ENCODE data around the gene ANKRD17.

Gene ANKRD17

DNA sequence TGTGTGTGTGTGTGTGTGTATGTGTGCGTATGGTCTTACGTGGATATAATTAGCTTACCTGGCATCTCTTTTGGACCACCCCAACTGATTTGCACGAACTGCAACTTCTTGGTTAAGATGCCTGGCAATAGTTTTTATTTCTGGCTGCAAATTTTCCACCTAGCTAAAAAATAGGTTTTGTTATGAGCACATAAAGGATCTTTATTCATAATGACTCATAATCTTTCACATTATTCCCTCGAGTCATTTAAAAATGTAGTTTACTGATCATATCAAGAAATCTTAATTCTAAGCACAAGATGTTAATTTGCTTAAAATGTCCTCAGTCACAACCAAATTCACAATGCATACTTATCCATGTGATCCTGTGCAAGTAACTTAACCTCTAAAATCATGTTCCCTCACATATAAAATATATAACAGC, 190.6 kb downstream of the ANKRD17 start:
- Histone ChIP-seq H3K36me3 (ENCODE audit: control insufficient read depth in 1 of 2, insufficient read depth in 2 of 2, low read length in 2 of 2) (peaks cover 7% of the 10 kb centered on the region in 2 donors), H3K9ac (ENCODE audit: low read depth in 1 of 2, low read length in 2 of 2) (peak overlapping the region; percentile 85 to 92), H3K27ac (ENCODE audit: low read depth, low read length) (peak overlapping the region; percentile 98), H3K4me3 (ENCODE audit: low read depth in 1 of 2, low read length in 2 of 2) (peak overlapping the region; percentile 90 to 95), H3K9me3 (ENCODE audit: control insufficient read depth in 1 of 2, low read length in 2 of 2) (no peaks in the 10 kb centered on the region), H3K27me3 (ENCODE audit: control insufficient read depth in 1 of 2, insufficient read depth in 2 of 2, low read length in 2 of 2) (no peaks in the 10 kb centered on the region), H3K4me1 (ENCODE audit: control insufficient read depth in 1 of 2, insufficient read depth in 2 of 2, low read length in 2 of 2) (peaks cover 16 to 19% of the 10 kb centered on the region in 2 donors)

DNA sequence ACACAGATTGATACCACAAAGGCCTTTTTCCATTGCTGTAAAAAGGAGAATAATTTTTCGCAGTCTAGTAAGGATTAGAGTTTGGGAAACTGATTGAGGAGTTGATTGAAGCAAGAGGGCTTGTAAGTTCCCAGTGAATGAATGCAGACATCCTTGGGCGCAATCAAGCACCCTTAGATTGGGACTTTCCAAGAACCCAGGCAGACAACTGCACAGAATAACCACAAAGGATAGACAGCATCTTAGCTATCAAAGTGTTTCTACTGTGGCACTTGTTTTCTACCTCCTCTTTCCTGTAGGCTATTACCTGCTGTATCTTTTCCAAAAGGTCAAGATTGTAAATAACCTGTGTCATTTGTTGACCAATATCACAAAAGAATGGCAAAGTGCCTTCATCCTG, 191.7 kb downstream of the ANKRD17 start:
- Histone ChIP-seq H3K4me1 (ENCODE audit: control insufficient read depth in 1 of 2, insufficient read depth in 2 of 2, low read length in 2 of 2) (peaks cover 16 to 19% of the 10 kb centered on the region in 2 donors), H3K27ac (ENCODE audit: low read depth, low read length) (no peak overlapping the region), H3K27me3 (ENCODE audit: control insufficient read depth in 1 of 2, insufficient read depth in 2 of 2, low read length in 2 of 2) (no peaks in the 10 kb centered on the region), H3K4me3 (ENCODE audit: low read depth in 1 of 2, low read length in 2 of 2) (no peak overlapping the region), H3K36me3 (ENCODE audit: control insufficient read depth in 1 of 2, insufficient read depth in 2 of 2, low read length in 2 of 2) (peaks cover 7% of the 10 kb centered on the region in 2 donors), H3K9ac (ENCODE audit: low read depth in 1 of 2, low read length in 2 of 2) (no peak overlapping the region), H3K9me3 (ENCODE audit: control insufficient read depth in 1 of 2, low read length in 2 of 2) (no peaks in the 10 kb centered on the region)

DNA sequence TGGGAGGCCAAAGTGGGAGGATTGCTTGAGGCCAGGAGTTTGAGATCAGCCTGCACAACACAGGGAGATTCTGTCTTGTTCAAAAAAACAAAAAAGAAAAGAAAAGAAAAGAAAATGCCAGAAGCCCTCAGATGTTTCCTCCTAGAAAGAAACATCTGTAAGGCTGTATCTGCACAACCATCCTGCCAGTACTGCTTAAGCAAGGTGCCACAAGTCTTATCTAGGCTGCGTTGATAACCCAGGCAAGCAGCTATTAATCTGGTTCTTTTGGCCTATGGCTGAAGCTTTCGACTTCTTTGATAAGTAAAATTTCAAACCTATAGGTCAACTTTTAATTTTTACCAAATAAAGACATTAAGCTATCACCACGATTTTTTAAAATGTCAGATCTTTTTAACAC, 192.2 kb downstream of the ANKRD17 start:
- no peak overlapping the region for H3K4me3 ChIP-seq (ENCODE audit: low read depth in 1 of 2, low read length in 2 of 2)

DNA sequence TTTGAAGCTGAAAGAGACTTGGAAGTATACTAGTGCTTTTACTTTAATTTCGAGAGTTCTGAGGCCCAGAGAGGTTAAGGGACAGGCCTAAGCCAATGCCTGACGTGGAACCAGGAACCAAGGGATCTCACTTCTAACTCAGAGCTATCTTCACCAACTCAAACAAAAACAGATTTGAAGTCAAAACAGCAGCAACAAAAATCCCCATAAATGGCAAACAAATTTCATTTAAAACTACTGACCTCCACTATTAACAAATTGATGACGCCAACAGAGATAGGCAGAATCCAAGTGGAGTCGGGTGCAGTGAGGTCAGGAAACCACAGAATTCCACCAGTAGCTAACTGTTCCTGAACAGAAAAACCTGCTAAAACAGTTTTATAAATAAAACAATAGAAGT, 194.1 kb downstream of the ANKRD17 start:
- Histone ChIP-seq H3K27me3 (ENCODE audit: control insufficient read depth in 1 of 2, insufficient read depth in 2 of 2, low read length in 2 of 2) (no peaks in the 10 kb centered on the region), H3K27ac (ENCODE audit: low read depth, low read length) (no peak overlapping the region), H3K4me1 (ENCODE audit: control insufficient read depth in 1 of 2, insufficient read depth in 2 of 2, low read length in 2 of 2) (peaks cover 11 to 15% of the 10 kb centered on the region in 2 donors), H3K4me3 (ENCODE audit: low read depth in 1 of 2, low read length in 2 of 2) (no peak overlapping the region), H3K36me3 (ENCODE audit: control insufficient read depth in 1 of 2, insufficient read depth in 2 of 2, low read length in 2 of 2) (peaks cover 19 to 27% of the 10 kb centered on the region in 2 donors), H3K9ac (ENCODE audit: low read depth in 1 of 2, low read length in 2 of 2) (no peak overlapping the region), H3K9me3 (ENCODE audit: control insufficient read depth in 1 of 2, low read length in 2 of 2) (no peaks in the 10 kb centered on the region)

More for the DNA sequence above, 192.2 kb downstream of the ANKRD17 start:
- no peaks in the 10 kb centered on the region for H3K27me3 ChIP-seq (ENCODE audit: control insufficient read depth in 1 of 2, insufficient read depth in 2 of 2, low read length in 2 of 2)
- H3K4me1 ChIP-seq (ENCODE audit: control insufficient read depth in 1 of 2, insufficient read depth in 2 of 2, low read length in 2 of 2), result peaks cover 16 to 19% of the 10 kb centered on the region in 2 donors
- no peak overlapping the region for H3K27ac ChIP-seq (ENCODE audit: low read depth, low read length)
- peaks cover 7 to 10% of the 10 kb centered on the region in 2 donors for H3K36me3 ChIP-seq (ENCODE audit: control insufficient read depth in 1 of 2, insufficient read depth in 2 of 2, low read length in 2 of 2)
- no peaks in the 10 kb centered on the region for H3K9me3 ChIP-seq (ENCODE audit: control insufficient read depth in 1 of 2, low read length in 2 of 2)
- H3K9ac ChIP-seq (ENCODE audit: low read depth in 1 of 2, low read length in 2 of 2), result no peak overlapping the region

DNA sequence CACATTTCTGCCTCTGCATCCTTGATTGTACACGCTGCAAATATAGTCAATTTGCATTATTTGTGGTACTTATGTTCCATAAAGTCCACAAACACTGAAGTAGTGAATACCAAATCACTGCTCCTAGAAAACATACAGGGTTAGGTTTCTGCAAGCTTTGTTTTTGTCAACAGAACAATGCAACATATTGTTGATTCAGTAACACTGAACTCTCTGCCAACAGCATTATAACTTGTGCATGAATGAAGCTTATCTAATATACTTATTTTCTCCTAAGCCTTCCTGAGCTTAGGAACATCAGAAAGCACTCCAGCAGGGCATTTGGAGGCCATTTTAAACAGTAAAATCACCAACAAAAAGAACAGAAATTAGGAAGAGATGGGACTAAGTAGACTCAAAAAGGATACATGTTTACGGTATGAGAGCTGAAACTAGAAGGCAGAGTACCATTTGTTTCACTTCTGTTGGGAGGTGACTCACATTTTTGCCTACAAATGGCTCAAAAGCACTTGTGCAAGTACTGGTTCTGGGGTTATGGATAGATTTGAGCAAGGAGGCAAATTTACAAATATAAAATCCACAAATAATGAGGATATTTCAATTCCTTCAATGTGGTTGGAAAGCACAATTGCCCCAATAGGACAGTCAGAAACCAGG, 203.2 kb downstream of the ANKRD17 start:
- H3K4me1 ChIP-seq (ENCODE audit: control insufficient read depth in 1 of 2, insufficient read depth in 2 of 2, low read length in 2 of 2), result no peaks in the 10 kb centered on the region
- no peak overlapping the region for H3K27ac ChIP-seq (ENCODE audit: low read depth, low read length)
- H3K9me3 ChIP-seq (ENCODE audit: control insufficient read depth in 1 of 2, low read length in 2 of 2), result no peaks in the 10 kb centered on the region
- peaks cover 32 to 44% of the 10 kb centered on the region in 2 donors for H3K36me3 ChIP-seq (ENCODE audit: control insufficient read depth in 1 of 2, insufficient read depth in 2 of 2, low read length in 2 of 2)
- no peaks in the 10 kb centered on the region for H3K27me3 ChIP-seq (ENCODE audit: control insufficient read depth in 1 of 2, insufficient read depth in 2 of 2, low read length in 2 of 2)
- H3K4me3 ChIP-seq (ENCODE audit: low read depth in 1 of 2, low read length in 2 of 2), result no peak overlapping the region
- H3K9ac ChIP-seq (ENCODE audit: low read depth in 1 of 2, low read length in 2 of 2), result no peak overlapping the region

DNA sequence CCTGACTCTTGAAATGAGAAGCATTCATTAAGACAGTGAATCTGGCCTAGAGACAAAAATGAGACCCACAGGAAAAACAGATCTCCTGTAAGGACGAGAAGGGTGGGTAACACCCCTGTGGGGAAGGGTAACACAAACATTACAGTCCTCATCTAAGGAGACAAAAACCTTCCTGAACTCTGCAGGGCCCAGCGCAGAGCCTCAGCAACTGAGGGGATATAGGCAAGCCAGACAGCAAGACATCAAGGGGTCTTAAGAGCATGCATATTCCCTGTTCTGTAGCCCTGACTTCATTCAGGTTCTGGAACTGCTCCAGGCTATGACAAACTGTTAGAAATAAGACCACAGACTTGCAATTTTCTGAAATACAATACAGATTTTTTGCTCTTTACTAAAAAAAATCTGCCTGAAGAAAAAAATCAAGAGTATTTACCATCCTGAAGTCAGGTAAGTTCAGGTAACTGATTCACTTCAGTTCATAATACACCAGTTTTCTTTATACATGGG, 204.6 kb downstream of the ANKRD17 start:
- H3K4me3 ChIP-seq (ENCODE audit: low read depth in 1 of 2, low read length in 2 of 2), result no peak overlapping the region
- no peak overlapping the region for H3K9ac ChIP-seq (ENCODE audit: low read depth in 1 of 2, low read length in 2 of 2)
- H3K9me3 ChIP-seq (ENCODE audit: control insufficient read depth in 1 of 2, low read length in 2 of 2), result no peaks in the 10 kb centered on the region
- no peaks in the 10 kb centered on the region for H3K27me3 ChIP-seq (ENCODE audit: control insufficient read depth in 1 of 2, insufficient read depth in 2 of 2, low read length in 2 of 2)
- H3K4me1 ChIP-seq (ENCODE audit: control insufficient read depth in 1 of 2, insufficient read depth in 2 of 2, low read length in 2 of 2), result no peaks in the 10 kb centered on the region
- H3K36me3 ChIP-seq (ENCODE audit: control insufficient read depth in 1 of 2, insufficient read depth in 2 of 2, low read length in 2 of 2), result peaks cover 18 to 31% of the 10 kb centered on the region in 2 donors
- H3K27ac ChIP-seq (ENCODE audit: low read depth, low read length), result no peak overlapping the region

DNA sequence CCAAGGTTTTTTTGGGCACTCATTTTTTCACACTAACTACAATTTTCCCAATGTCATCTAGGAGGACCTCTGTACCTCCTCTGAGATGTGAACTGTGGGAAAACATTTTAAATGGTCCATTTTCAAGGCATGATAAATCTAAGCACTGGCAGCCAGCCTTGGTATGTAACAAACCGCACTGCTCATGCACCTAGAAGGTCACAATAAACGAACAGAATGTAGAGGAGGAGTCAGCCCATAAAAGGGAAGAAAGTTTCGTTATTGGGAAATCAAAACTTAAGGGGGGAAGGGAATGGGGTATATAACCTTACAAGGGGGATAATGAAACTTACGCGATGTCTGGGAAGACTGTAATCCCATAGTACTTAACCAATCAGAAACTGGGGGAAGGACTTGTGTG, 205.5 kb downstream of the ANKRD17 start:
- Histone ChIP-seq H3K27me3 (ENCODE audit: control insufficient read depth in 1 of 2, insufficient read depth in 2 of 2, low read length in 2 of 2) (no peaks in the 10 kb centered on the region), H3K27ac (ENCODE audit: low read depth, low read length) (no peak overlapping the region), H3K36me3 (ENCODE audit: control insufficient read depth in 1 of 2, insufficient read depth in 2 of 2, low read length in 2 of 2) (peaks cover 11 to 21% of the 10 kb centered on the region in 2 donors)

DNA sequence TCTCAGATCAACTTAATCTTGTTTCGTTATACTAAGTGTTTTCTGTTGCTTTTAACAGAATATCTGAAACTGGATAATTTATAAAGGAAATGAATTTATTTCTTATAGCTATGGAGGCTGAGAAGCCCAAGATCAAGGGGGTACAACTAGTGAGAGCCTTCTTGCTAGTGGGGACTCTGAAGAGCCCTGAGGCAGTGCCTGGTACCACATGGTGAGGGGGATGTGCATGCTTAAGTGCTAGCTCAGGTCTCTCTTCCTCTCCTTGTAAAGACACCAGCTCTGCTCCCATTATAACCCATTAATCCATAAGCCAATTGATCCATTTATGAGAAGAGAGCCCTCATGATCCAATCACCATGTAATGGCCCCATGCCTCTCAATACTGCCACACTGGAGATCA, 207.0 kb downstream of the ANKRD17 start:
- Histone ChIP-seq H3K4me3 (ENCODE audit: low read depth in 1 of 2, low read length in 2 of 2) (no peak overlapping the region), H3K9ac (ENCODE audit: low read depth in 1 of 2, low read length in 2 of 2) (no peak overlapping the region), H3K27ac (ENCODE audit: low read depth, low read length) (no peak overlapping the region), H3K9me3 (ENCODE audit: control insufficient read depth in 1 of 2, low read length in 2 of 2) (no peaks in the 10 kb centered on the region), H3K36me3 (ENCODE audit: control insufficient read depth in 1 of 2, insufficient read depth in 2 of 2, low read length in 2 of 2) (peaks cover 5 to 10% of the 10 kb centered on the region in 2 donors), H3K4me1 (ENCODE audit: control insufficient read depth in 1 of 2, insufficient read depth in 2 of 2, low read length in 2 of 2) (no peaks in the 10 kb centered on the region), H3K27me3 (ENCODE audit: control insufficient read depth in 1 of 2, insufficient read depth in 2 of 2, low read length in 2 of 2) (no peaks in the 10 kb centered on the region)

More for the DNA sequence above, 205.5 kb downstream of the ANKRD17 start:
- Histone ChIP-seq H3K4me3 (ENCODE audit: low read depth in 1 of 2, low read length in 2 of 2) (no peak overlapping the region), H3K9me3 (ENCODE audit: control insufficient read depth in 1 of 2, low read length in 2 of 2) (no peaks in the 10 kb centered on the region), H3K4me1 (ENCODE audit: control insufficient read depth in 1 of 2, insufficient read depth in 2 of 2, low read length in 2 of 2) (no peaks in the 10 kb centered on the region), H3K9ac (ENCODE audit: low read depth in 1 of 2, low read length in 2 of 2) (no peak overlapping the region)

DNA sequence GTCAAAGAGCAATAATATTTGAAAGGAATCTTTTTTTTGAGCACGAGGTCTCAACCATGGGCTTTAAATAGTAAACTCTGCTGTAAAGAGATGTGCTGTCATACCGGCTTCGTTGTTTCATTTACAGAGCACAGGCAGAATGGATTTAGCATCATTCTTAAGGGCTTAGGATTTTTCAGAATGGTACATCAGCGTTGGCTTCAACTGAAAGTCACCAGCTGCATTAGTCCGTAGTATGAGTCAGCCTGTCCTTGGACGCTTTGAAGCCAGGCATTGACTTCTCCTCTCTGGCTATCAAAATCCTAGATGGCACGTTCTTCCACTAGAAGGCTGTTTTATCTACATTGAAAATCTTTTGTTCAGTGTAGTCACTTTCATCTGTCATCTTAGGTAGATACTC, 212.7 kb downstream of the ANKRD17 start:
- H3K9me3 ChIP-seq (ENCODE audit: control insufficient read depth in 1 of 2, low read length in 2 of 2), result no peaks in the 10 kb centered on the region
- no peak overlapping the region for H3K27ac ChIP-seq (ENCODE audit: low read depth, low read length)
- H3K4me3 ChIP-seq (ENCODE audit: low read depth in 1 of 2, low read length in 2 of 2), result no peak overlapping the region
- no peaks in the 10 kb centered on the region for H3K4me1 ChIP-seq (ENCODE audit: control insufficient read depth in 1 of 2, insufficient read depth in 2 of 2, low read length in 2 of 2)
- H3K9ac ChIP-seq (ENCODE audit: low read depth in 1 of 2, low read length in 2 of 2), result no peak overlapping the region
- no peaks in the 10 kb centered on the region for H3K27me3 ChIP-seq (ENCODE audit: control insufficient read depth in 1 of 2, insufficient read depth in 2 of 2, low read length in 2 of 2)
- H3K36me3 ChIP-seq (ENCODE audit: control insufficient read depth in 1 of 2, insufficient read depth in 2 of 2, low read length in 2 of 2), result no peaks in the 10 kb centered on the region

DNA sequence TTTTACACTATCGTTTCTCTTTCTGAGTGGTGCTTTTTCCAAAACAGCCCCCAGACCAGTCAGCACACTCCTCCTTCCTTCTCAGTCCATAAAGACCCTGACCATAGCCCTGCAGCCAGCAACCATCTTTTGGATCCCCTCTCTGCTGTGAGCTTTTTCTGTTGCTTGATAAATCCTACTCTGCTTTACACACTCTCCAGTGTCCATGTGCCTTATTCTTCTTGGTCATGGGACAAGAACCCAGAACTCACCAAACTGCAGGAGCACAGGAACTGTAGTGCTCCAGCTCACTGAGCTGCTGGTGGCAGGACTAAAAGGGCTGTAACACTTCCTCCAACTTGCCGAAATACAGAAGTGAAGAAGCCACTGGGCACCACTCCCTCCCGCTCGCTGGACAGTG, 221.5 kb downstream of the ANKRD17 start:
- H3K9ac ChIP-seq (ENCODE audit: low read depth in 1 of 2, low read length in 2 of 2), result no peak overlapping the region
- H3K4me1 ChIP-seq (ENCODE audit: control insufficient read depth in 1 of 2, insufficient read depth in 2 of 2, low read length in 2 of 2), result no peaks in the 10 kb centered on the region
- H3K9me3 ChIP-seq (ENCODE audit: control insufficient read depth in 1 of 2, low read length in 2 of 2), result peaks cover 2 to 11% of the 10 kb centered on the region in 2 donors

More for the DNA sequence above, 221.5 kb downstream of the ANKRD17 start:
- Histone ChIP-seq H3K4me3 (ENCODE audit: low read depth in 1 of 2, low read length in 2 of 2) (no peak overlapping the region), H3K36me3 (ENCODE audit: control insufficient read depth in 1 of 2, insufficient read depth in 2 of 2, low read length in 2 of 2) (no peaks in the 10 kb centered on the region), H3K27ac (ENCODE audit: low read depth, low read length) (no peak overlapping the region), H3K27me3 (ENCODE audit: control insufficient read depth in 1 of 2, insufficient read depth in 2 of 2, low read length in 2 of 2) (no peaks in the 10 kb centered on the region)

Data from duodenal mucosa (tissue), 2 donors.